Left lung (tissue), 10 donors: Measurements from ENCODE around the gene TMCC1. TPM values are rescaled to one million over a fixed set of nuclear protein-coding genes. Genes with fewer than 3 reads are reported as not detected.

ENCODE experiments used
- ATAC-seq: fragments of 200-7000 bp; cut with Tn5 transposase; one replicate; pipeline ENCODE4 v1.9.1; 2020; ENCODE audit warnings: moderate library complexity
- DNase-seq, 4 donors: peaks; one replicate each; pipeline ENCODE4 v3.0.0-alpha.2; 2013 to 2020
- H3K27ac ChIP-seq, 2 donors: fragments of 200-600 bp; sonication (generic) in 1 of 2; one replicate each; pipeline versions ENCODE4 v1.5.0 to v1.8.0; 2020 to 2021
- H3K27me3 ChIP-seq, 2 donors: fragments of 200-600 bp; sonication (generic) in 1 of 2; one replicate each; pipeline versions ENCODE4 v1.5.0 to v1.8.0; 2020 to 2021
- H3K36me3 ChIP-seq, 2 donors: fragments of 200-600 bp; sonication (generic) in 1 of 2; one replicate each; pipeline versions ENCODE4 v1.5.0 to v1.8.0; 2020 to 2021
- H3K4me1 ChIP-seq, 2 donors: fragments of 200-600 bp; one replicate each; pipeline ENCODE4 v1.8.0; 2021
- H3K4me3 ChIP-seq, 2 donors: fragments of 200-600 bp; sonication (generic) in 1 of 2; one replicate each; pipeline versions ENCODE4 v1.5.0 to v1.8.0; 2020 to 2021; ENCODE audit warnings: mild to moderate bottlenecking in 1 of 2
- H3K9me3 ChIP-seq, 2 donors: fragments of 200-600 bp; sonication (generic) in 1 of 2; one replicate each; pipeline versions ENCODE4 v1.5.0 to v1.8.0; 2020 to 2021
- CTCF ChIP-seq, 2 donors: fragments of 200-600 bp; sonication (generic) in 1 of 2; IDR thresholded peaks; one replicate each; pipeline versions ENCODE4 v1.5.0 to v1.8.0; 2021; ENCODE audit warnings: antibody characterized with exemption in 2 of 2
- intact Hi-C, 2 donors: fragments of 100-400 bp; cut with DNase I; formaldehyde crosslinking; loops; one replicate each; pipeline versions ENCODE4 v1.11.2 to v1.14.2; 2022
- polyA plus RNA-seq, 6 donors: library from polyadenylated mRNA; unstranded; fragments of 120-200 nt; gene quantifications; one replicate each; pipeline ENCODE4 v1.2.1, GENCODE V29; 2013; ENCODE audit not compliant: insufficient read length in 6 of 6
- total RNA-seq, 2 donors: library from RNA; stranded (reverse); fragmentation: NEBNext Ultra II Directional; extraction: Animal tissue kit (Norgen Biotek cat#: 25700); gene quantifications; one replicate each; pipeline ENCODE4 v1.2.1, GENCODE V29; 2021
- donor health status: DM: no; HTN: yes; CAD: no.
- donor health status: DM: no; HTN: no; CAD: no.

TMCC1 gene
- total and polyA plus RNA-seq, 8 donors = 24.4 to 38.8 (median 27.4) TPM

GRCh38 chr3:129626744-129627349, 266.7 kb downstream of the TMCC1 start:
- Histone ChIP-seq H3K27me3 (no peaks in the 10 kb centered on the region), H3K27ac (peak overlapping the region; percentile 97 to 98), H3K36me3 (no peaks in the 10 kb centered on the region), H3K4me1 (peaks cover 48 to 71% of the 10 kb centered on the region in 2 donors), H3K9me3 (no peaks in the 10 kb centered on the region), H3K4me3 (peak overlapping the region; percentile 41 to 61)
- intact Hi-C loops = no loop called here
- ATAC-seq (peak; percentile 90), DNase-seq (peak; percentile 67 to 99 (median 92))
- peak in 1 of 2 donors; percentile 24 for TF ChIP-seq CTCF (IDR thresholded peaks at IDR 0.05)

- DNase-seq = peak in 2 of 4 donors; percentile 42 to 51
- intact Hi-C loops = no loop called here
- TF ChIP-seq CTCF (IDR thresholded peaks at IDR 0.05) = no peak
These were observed 268.2 kb downstream of the TMCC1 start for GRCh38 chr3:129625072-129625874.

GRCh38 chr3:129624347-129625071, 269.0 kb downstream of the TMCC1 start:
- TF ChIP-seq CTCF (IDR thresholded peaks at IDR 0.05) = no peak
- Histone ChIP-seq H3K36me3 (no peaks in the 10 kb centered on the region), H3K27me3 (no peaks in the 10 kb centered on the region), H3K9me3 (no peaks in the 10 kb centered on the region), H3K27ac (peak overlapping the region; percentile 97 to 98), H3K4me1 (peaks cover 49 to 86% of the 10 kb centered on the region in 2 donors), H3K4me3 (no peak overlapping the region)
- DNase-seq = peak in 2 of 4 donors; percentile 60 to 73
- no peak for ATAC-seq
- intact Hi-C loops = no loop called here

More at GRCh38 chr3:129625072-129625874, 268.2 kb downstream of the TMCC1 start:
- Histone ChIP-seq H3K9me3 (no peaks in the 10 kb centered on the region), H3K27ac (peak overlapping the region; percentile 97 to 98), H3K4me3 (no peak overlapping the region), H3K4me1 (peaks cover 48 to 79% of the 10 kb centered on the region in 2 donors), H3K27me3 (no peaks in the 10 kb centered on the region), H3K36me3 (no peaks in the 10 kb centered on the region)
- no peak for ATAC-seq

- peak in 3 of 4 donors; percentile 73 to 84 (median 75) for DNase-seq
- H3K9me3 ChIP-seq = no peaks in the 10 kb centered on the region
- no peaks in the 10 kb centered on the region for H3K36me3 ChIP-seq
- H3K27ac ChIP-seq = peak overlapping the region; percentile 97 to 98
- intact Hi-C loops = no loop called here
- no peaks in the 10 kb centered on the region for H3K27me3 ChIP-seq
- no peak for TF ChIP-seq CTCF (IDR thresholded peaks at IDR 0.05)
- peaks cover 55 to 90% of the 10 kb centered on the region in 2 donors for H3K4me1 ChIP-seq
- peak; percentile 3 for ATAC-seq
- H3K4me3 ChIP-seq = no peak overlapping the region
These were observed 269.9 kb downstream of the TMCC1 start for GRCh38 chr3:129623447-129624118.
